HepG2 (cell line): ENCODE measurements around the gene SNRPD2. TPM values are rescaled to one million over a fixed set of nuclear protein-coding genes. Genes with fewer than 3 reads are reported as not detected.
A peak's percentile ranks its signal among the peaks of the same experiment; 100 is the strongest.

Source experiments
- AKNA ChIP-seq: sonication (generic); formaldehyde crosslinking; IDR thresholded peaks from 2 replicates; pipeline ENCODE4 v1.4.0; 2020; ENCODE audit warnings: missing genetic modification reagents, borderline replicate concordance
- ATF1 ChIP-seq: IDR thresholded peaks from 2 replicates; pipeline ENCODE4 v1.6.1; 2016; ENCODE audit warnings: mild to moderate bottlenecking, control low read depth
- CHCHD3 ChIP-seq: sonication (generic); formaldehyde crosslinking; IDR thresholded peaks from 2 replicates; pipeline ENCODE4 v1.8.0; 2022; ENCODE audit warnings: mild to moderate bottlenecking, missing genetic modification reagents, moderate library complexity
- CHD4 ChIP-seq: fragments of 200-600 bp; sonication (generic); IDR thresholded peaks from 2 replicates; pipeline ENCODE4 v1.7.0; 2017; ENCODE audit warnings: mild to moderate bottlenecking, low read length, borderline replicate concordance
- DR1 ChIP-seq: sonication (generic); formaldehyde crosslinking; IDR thresholded peaks from 2 replicates; pipeline ENCODE4 v1.8.0; 2021; ENCODE audit warnings: mild to moderate bottlenecking, missing genetic modification reagents, inconsistent platforms
- HBP1 ChIP-seq: IDR thresholded peaks from 2 replicates; pipeline ENCODE4 v1.6.1; 2016; ENCODE audit warnings: low read depth, control low read depth
- HES4 ChIP-seq: sonication (generic); formaldehyde crosslinking; IDR thresholded peaks from 2 replicates; pipeline ENCODE4 v1.9.0; 2021; ENCODE audit warnings: mild to moderate bottlenecking, missing genetic modification reagents, borderline replicate concordance
- MAFG ChIP-seq: sonication (generic); formaldehyde crosslinking; IDR thresholded peaks from 2 replicates; pipeline ENCODE4 v1.5.1; 2020; ENCODE audit warnings: mild to moderate bottlenecking, missing genetic modification reagents
- NFE2L1 ChIP-seq: sonication (generic); formaldehyde crosslinking; IDR thresholded peaks from 2 replicates; pipeline ENCODE4 v1.4.0; 2020; ENCODE audit warnings: missing genetic modification reagents, mild to moderate bottlenecking, borderline replicate concordance
- NR1H2 ChIP-seq: sonication (generic); formaldehyde crosslinking; IDR thresholded peaks from 2 replicates; pipeline ENCODE4 v1.8.1; 2022; ENCODE audit warnings: low read depth, missing genetic modification reagents, borderline replicate concordance
- POLR2A ChIP-seq, 2 experiments: IDR thresholded peaks; 2 replicates each; pipeline ENCODE4 v1.6.1; 2011; ENCODE audit warnings: low read depth in 2 of 2, low read length in 2 of 2, mild to moderate bottlenecking in 1 of 2, moderate library complexity in 1 of 2; ENCODE audit not compliant: insufficient read depth in 1 of 2
- RFX5 ChIP-seq: IDR thresholded peaks from 2 replicates; pipeline ENCODE4 v1.6.1; 2011; ENCODE audit warnings: low read depth, low read length, improper control_type of control experiment
- SIN3B ChIP-seq: fragments of 150-350 bp; IDR thresholded peaks from 2 replicates; pipeline ENCODE4 v1.6.1; 2014; ENCODE audit warnings: low read length
- SMAD3 ChIP-seq: sonication (generic); formaldehyde crosslinking; IDR thresholded peaks from 2 replicates; pipeline ENCODE4 v1.4.0; 2020; ENCODE audit warnings: missing genetic modification reagents
- SP2 ChIP-seq: sonication (generic); formaldehyde crosslinking; IDR thresholded peaks from 2 replicates; pipeline ENCODE4 v1.5.1; 2020; ENCODE audit warnings: mild to moderate bottlenecking, missing genetic modification reagents
- SRSF1 ChIP-seq: fragments of 200-400 bp; formaldehyde crosslinking; optimal IDR thresholded peaks from 2 replicates; pipeline ENCODE3; 2017; ENCODE audit warnings: mild to moderate bottlenecking, low read depth, low read length, moderate library complexity
- ZNF547 ChIP-seq: sonication (generic); formaldehyde crosslinking; IDR thresholded peaks from 2 replicates; pipeline ENCODE4 v1.5.1; 2020; ENCODE audit warnings: mild to moderate bottlenecking, missing genetic modification reagents
- ZNF562 ChIP-seq: sonication (generic); formaldehyde crosslinking; IDR thresholded peaks from 2 replicates; pipeline ENCODE4 v1.8.0; 2022; ENCODE audit warnings: missing genetic modification reagents, borderline replicate concordance
- ZNF605 ChIP-seq: sonication (generic); formaldehyde crosslinking; IDR thresholded peaks from 2 replicates; pipeline ENCODE4 v1.8.0; 2022; ENCODE audit warnings: mild to moderate bottlenecking, missing genetic modification reagents
- polyA plus RNA-seq, 8 experiments: library from polyadenylated mRNA; depleted of rRNA in 3 of 8; stranded (reverse) in 7 of 8; unstranded in 1 of 8; fragments of >200 nt; fragmentation: Illumina TruSeq in 4 of 8; extraction: Trizol in 4 of 8; gene quantifications; 2 replicates each; pipeline versions ENCODE4 v1.2.1 to v1.2.3, GENCODE V29; 2011 to 2016; ENCODE audit warnings: low read depth in 4 of 8, missing spikeins in 1 of 8, mixed read lengths in 1 of 8; ENCODE audit not compliant: insufficient read depth in 1 of 8
- total RNA-seq, 5 experiments: library from RNA; depleted of rRNA; stranded (reverse); fragments of >200 nt; fragmentation: Illumina TruSeq; extraction: Trizol; gene quantifications; 2 replicates each; pipeline ENCODE4 v1.2.3, GENCODE V29; 2016; ENCODE audit warnings: low read depth in 1 of 5
- TF ChIP-seq, protein P1 (sequence below): sonication (generic); formaldehyde crosslinking; IDR thresholded peaks from 2 replicates; pipeline ENCODE4 v1.4.0; 2020; ENCODE audit warnings: missing genetic modification reagents
- TF ChIP-seq, protein P2 (sequence below): sonication (generic); formaldehyde crosslinking; IDR thresholded peaks from 2 replicates; pipeline ENCODE4 v1.8.1; 2023; ENCODE audit warnings: mild to moderate bottlenecking, inconsistent platforms, moderate library complexity, missing genetic modification reagents, borderline replicate concordance

The SNRPD2 gene
- total and polyA plus RNA-seq, 2 of the 13 experiments (the other 11 are each of a cell fraction or from before 2014, with no cell fraction given): 299 to 485 TPM

- TF ChIP-seq POLR2A (IDR thresholded peaks at IDR 0.05; ENCODE audit: insufficient read depth in 1 of 2, low read depth in 2 of 2, low read length in 2 of 2) (peak; percentile 41 to 60; a peak in 3 of 4 replicates), ZNF547 (no peak), AKNA (CRISPR knock-in tag) (no peak), SMAD3 (CRISPR knock-in tag) (0 out of 2 replicates have a peak, but pooled peaks have one; percentile 31), HBP1 (CRISPR knock-in tag) (peak; percentile 31; the same call in 1 of the 2 replicates), SP2 (peak; percentile 38; the same call in 1 of the 2 replicates), ZNF562 (CRISPR knock-in tag) (no peak), HES4 (CRISPR knock-in tag) (no peak; the same call in 1 of the 2 replicates), ZNF605 (CRISPR knock-in tag) (peak; percentile 81), NR1H2 (CRISPR knock-in tag) (no peak), ATF1 (CRISPR knock-in tag) (peak; percentile 73), RFX5 (peak; percentile 59), NFE2L1 (CRISPR knock-in tag) (no peak), MAFG (no peak), DR1 (CRISPR knock-in tag) (no peak), CHCHD3 (no peak), SIN3B (peak; percentile 52; the same call in 1 of the 2 replicates), CHD4 (no peak), SRSF1 (peak; percentile 25)
- TF ChIP-seq, protein P1, sequence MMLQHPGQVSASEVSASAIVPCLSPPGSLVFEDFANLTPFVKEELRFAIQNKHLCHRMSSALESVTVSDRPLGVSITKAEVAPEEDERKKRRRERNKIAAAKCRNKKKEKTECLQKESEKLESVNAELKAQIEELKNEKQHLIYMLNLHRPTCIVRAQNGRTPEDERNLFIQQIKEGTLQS (CRISPR knock-in tag): no peak
- TF ChIP-seq, protein P2, sequence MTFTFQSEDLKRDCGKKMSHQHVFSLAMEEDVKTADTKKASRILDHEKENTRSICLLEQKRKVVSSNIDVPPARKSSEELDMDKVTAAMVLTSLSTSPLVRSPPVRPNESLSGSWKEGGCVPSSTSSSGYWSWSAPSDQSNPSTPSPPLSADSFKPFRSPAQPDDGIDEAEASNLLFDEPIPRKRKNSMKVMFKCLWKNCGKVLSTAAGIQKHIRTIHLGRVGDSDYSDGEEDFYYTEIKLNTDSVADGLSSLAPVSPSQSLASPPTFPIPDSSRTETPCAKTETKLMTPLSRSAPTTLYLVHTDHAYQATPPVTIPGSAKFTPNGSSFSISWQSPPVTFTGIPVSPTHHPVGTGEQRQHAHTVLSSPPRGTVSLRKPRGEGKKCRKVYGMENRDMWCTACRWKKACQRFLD: no peak
Measured at GRCh38 chr19:45717131-45717982, 25.6 kb upstream of the SNRPD2 start (continued).
